Naive thymus-derived CD4-positive, alpha-beta T cell (primary cell): ENCODE results near the gene CDH12. TPM values are rescaled to one million over a fixed set of nuclear protein-coding genes. Genes with fewer than 3 reads are reported as not detected.

ENCODE experiments used
- ATAC-seq: fragments of 150-1000 bp; cut with Tn5 transposase; 2 replicates; pipeline ENCODE4 v1.10.0; 2021; ENCODE audit warnings: mild to moderate bottlenecking, moderate library complexity
- CTCF ChIA-PET: fragments of 350-600 bp; sonication (Branson Sonifier 250); formaldehyde crosslinking; loops from one replicate; lab custom pipeline; 2021; ENCODE audit warnings: antibody characterized with exemption; lab: Charles Lee
- POLR2A ChIA-PET: fragments of 350-600 bp; sonication (Branson Sonifier 250); formaldehyde crosslinking; loops from one replicate; lab custom pipeline; 2021; ENCODE audit warnings: antibody characterized with exemption, inconsistent platforms; lab: Charles Lee
- DNase-seq, 9 donors: peaks; one replicate each; pipeline versions ENCODE4 v3.0.0 to v3.0.0-alpha.2; 2020 to 2022; ENCODE audit warnings: mixed read lengths in 1 of 9
- H3K27ac ChIP-seq: one replicate; pipeline ENCODE4 v1.7.0; 2013; ENCODE audit warnings: mild to moderate bottlenecking, low read depth, low read length, moderate library complexity
- H3K27me3 ChIP-seq, 2 donors: one replicate each; pipeline ENCODE4 v1.7.0; 2013; ENCODE audit warnings: low read length in 2 of 2, mild to moderate bottlenecking in 2 of 2, moderate library complexity in 2 of 2; ENCODE audit not compliant: control insufficient read depth in 2 of 2, insufficient read depth in 2 of 2
- H3K36me3 ChIP-seq, 3 experiments: 1 replicate in 2 of 3; 2 replicates in 1 of 3; pipeline ENCODE4 v1.7.0; 2013; ENCODE audit warnings: low read length in 3 of 3, mild to moderate bottlenecking in 3 of 3, moderate library complexity in 1 of 3; ENCODE audit not compliant: insufficient read depth in 3 of 3, control insufficient read depth in 2 of 3
- H3K4me1 ChIP-seq, 2 donors: one replicate each; pipeline ENCODE4 v1.7.0; 2013; ENCODE audit warnings: low read length in 2 of 2, mild to moderate bottlenecking in 2 of 2, moderate library complexity in 1 of 2; ENCODE audit not compliant: control insufficient read depth in 2 of 2, insufficient read depth in 2 of 2
- H3K4me3 ChIP-seq: 2 replicates; pipeline ENCODE4 v1.7.0; 2013; ENCODE audit warnings: mild to moderate bottlenecking, low read length
- H3K9me3 ChIP-seq, 3 experiments: 1 replicate in 2 of 3; 2 replicates in 1 of 3; pipeline ENCODE4 v1.7.0; 2013; ENCODE audit warnings: low read length in 3 of 3; ENCODE audit not compliant: control insufficient read depth in 2 of 3
- H3K27ac Mint-ChIP-seq, 9 donors: one replicate each; pipeline ENCODE4 v1.8.0; 2020 to 2022; ENCODE audit warnings: mixed read lengths in 9 of 9, mild to moderate bottlenecking in 8 of 9, moderate library complexity in 5 of 9, inconsistent platforms in 2 of 9
- H3K27me3 Mint-ChIP-seq, 5 donors: one replicate each; pipeline ENCODE4 v1.8.0; 2021 to 2022; ENCODE audit warnings: mixed read lengths in 5 of 5, mild to moderate bottlenecking in 1 of 5
- H3K36me3 Mint-ChIP-seq, 5 donors: one replicate each; pipeline ENCODE4 v1.8.0; 2020 to 2022; ENCODE audit warnings: mixed read lengths in 5 of 5, mild to moderate bottlenecking in 3 of 5, inconsistent platforms in 1 of 5
- H3K4me1 Mint-ChIP-seq, 7 donors: one replicate each; pipeline ENCODE4 v1.8.0; 2020 to 2022; ENCODE audit warnings: mixed read lengths in 7 of 7, mild to moderate bottlenecking in 3 of 7, inconsistent platforms in 1 of 7
- H3K4me3 Mint-ChIP-seq, 10 donors: one replicate each; pipeline ENCODE4 v1.8.0; 2020 to 2022; ENCODE audit warnings: mild to moderate bottlenecking in 10 of 10, mixed read lengths in 10 of 10, moderate library complexity in 6 of 10, inconsistent platforms in 2 of 10
- H3K9me3 Mint-ChIP-seq, 11 donors: one replicate each; pipeline ENCODE4 v1.8.0; 2020 to 2022; ENCODE audit warnings: mixed read lengths in 11 of 11, mild to moderate bottlenecking in 4 of 11, inconsistent platforms in 1 of 11, moderate library complexity in 1 of 11
- intact Hi-C, 2 donors: fragments of 100-400 bp; cut with micrococcal nuclease; formaldehyde crosslinking; loops; one replicate each; pipeline ENCODE4 v1.15.1; 2023
- polyA plus RNA-seq, 2 donors: library from polyadenylated mRNA; unstranded; fragments of 300-500 nt; fragmentation: Illumina TruSeq; gene quantifications; one replicate each; pipeline ENCODE4 v1.2.3, GENCODE V29; 2021
- total RNA-seq, 6 experiments: library from RNA in 5 of 6; stranded (reverse) in 5 of 6; gene quantifications; 1 replicate in 5 of 6; 2 replicates in 1 of 6; pipeline ENCODE4 v1.2.3 and lab custom pipeline; 2021 to 2026

The CDH12 gene
- total RNA-seq (not detected), polyA plus RNA-seq (not detected), total RNA-seq (lab: John Stamatoyannopoulos, UW) (not detected)

GRCh38 chr5:22852807-22853660, at the start of gene CDH12:
Gene CDH12 (minus strand): TSS chr5:22853344.
- Mint-ChIP-seq H3K36me3 (no peaks in the 10 kb centered on the region), H3K4me1 (peaks cover 0 to 17% (median 14%) of the 10 kb centered on the region in 7 donors), H3K9me3 (peaks cover 0 to 20% (median 0%) of the 10 kb centered on the region in 11 donors), H3K27me3 (peaks cover 0 to 5% (median 0%) of the 10 kb centered on the region in 5 donors), H3K27ac (peak within 1 kb of the TSS in 2 of 9 donors; percentile 33 to 36), H3K4me3 (peak within 1 kb of the TSS; percentile 42 to 81 (median 69))
- no peaks in the 10 kb centered on the region for H3K27me3 ChIP-seq
- H3K4me3 ChIP-seq: no peak within 1 kb of the TSS
- ChIA-PET CTCF (no interaction called here), POLR2A (no interaction called here)
- DNase-seq (peak in 2 of 9 donors; percentile 4 to 6), ATAC-seq (no peak)
- no peaks in the 10 kb centered on the region for H3K36me3 ChIP-seq
- H3K27ac ChIP-seq: no peak within 1 kb of the TSS
- intact Hi-C loops: no loop called here
- H3K4me1 ChIP-seq: no peaks in the 10 kb centered on the region
- no peaks in the 10 kb centered on the region for H3K9me3 ChIP-seq

- H3K36me3 ChIP-seq: no peaks in the 10 kb centered on the region
- no peak overlapping the region for H3K27ac ChIP-seq
- H3K4me3 Mint-ChIP-seq: no peak overlapping the region
- peaks cover 0 to 8% (median 2%) of the 10 kb centered on the region in 11 donors for H3K9me3 Mint-ChIP-seq
- DNase-seq: no peak
- POLR2A ChIA-PET: no interaction called here
- no peak overlapping the region for H3K27ac Mint-ChIP-seq
- H3K4me1 Mint-ChIP-seq: no peaks in the 10 kb centered on the region
- no peaks in the 10 kb centered on the region for H3K4me1 ChIP-seq
- no peak for ATAC-seq
- CTCF ChIA-PET: no interaction called here
- intact Hi-C loops: no loop called here
- no peaks in the 10 kb centered on the region for H3K36me3 Mint-ChIP-seq
- no peaks in the 10 kb centered on the region for H3K27me3 ChIP-seq
- H3K4me3 ChIP-seq: no peak overlapping the region
- no peaks in the 10 kb centered on the region for H3K27me3 Mint-ChIP-seq
- H3K9me3 ChIP-seq: no peaks in the 10 kb centered on the region
These were observed 48.7 kb upstream of the CDH12 start for GRCh38 chr5:22901885-22902284.

- H3K36me3 ChIP-seq: no peaks in the 10 kb centered on the region
- Mint-ChIP-seq H3K4me3 (no peak overlapping the region), H3K36me3 (no peaks in the 10 kb centered on the region), H3K27me3 (no peaks in the 10 kb centered on the region), H3K9me3 (peaks cover 0 to 8% (median 4%) of the 10 kb centered on the region in 11 donors), H3K4me1 (no peaks in the 10 kb centered on the region), H3K27ac (no peak overlapping the region)
- no peaks in the 10 kb centered on the region for H3K27me3 ChIP-seq
- DNase-seq (no peak), ATAC-seq (no peak)
- intact Hi-C loops: no loop called here
- no peak overlapping the region for H3K4me3 ChIP-seq
- ChIA-PET POLR2A (no interaction called here), CTCF (no interaction called here)
- no peak overlapping the region for H3K27ac ChIP-seq
- no peaks in the 10 kb centered on the region for H3K9me3 ChIP-seq
- no peaks in the 10 kb centered on the region for H3K4me1 ChIP-seq
These were observed 47.7 kb upstream of the CDH12 start for GRCh38 chr5:22900801-22901310.

GRCh38 chr5:22899341-22899740, 46.2 kb upstream of the CDH12 start:
- Histone ChIP-seq H3K36me3 (no peaks in the 10 kb centered on the region), H3K4me3 (no peak overlapping the region), H3K27me3 (no peaks in the 10 kb centered on the region), H3K9me3 (no peaks in the 10 kb centered on the region), H3K27ac (no peak overlapping the region), H3K4me1 (no peaks in the 10 kb centered on the region)
- H3K9me3 Mint-ChIP-seq: peaks cover 0 to 11% (median 4%) of the 10 kb centered on the region in 11 donors
- no peaks in the 10 kb centered on the region for H3K4me1 Mint-ChIP-seq
- no peak for ATAC-seq
- no peak overlapping the region for H3K4me3 Mint-ChIP-seq
- H3K27me3 Mint-ChIP-seq: no peaks in the 10 kb centered on the region
- POLR2A ChIA-PET: no interaction called here
- DNase-seq: no peak
- CTCF ChIA-PET: no interaction called here
- H3K27ac Mint-ChIP-seq: no peak overlapping the region
- intact Hi-C loops: no loop called here
- H3K36me3 Mint-ChIP-seq: no peaks in the 10 kb centered on the region

- Histone ChIP-seq H3K4me3 (no peak overlapping the region), H3K9me3 (no peaks in the 10 kb centered on the region), H3K27me3 (no peaks in the 10 kb centered on the region), H3K27ac (no peak overlapping the region), H3K4me1 (no peaks in the 10 kb centered on the region), H3K36me3 (no peaks in the 10 kb centered on the region)
- Mint-ChIP-seq H3K4me1 (no peaks in the 10 kb centered on the region), H3K4me3 (no peak overlapping the region), H3K9me3 (peaks cover 0 to 15% (median 7%) of the 10 kb centered on the region in 11 donors), H3K27me3 (no peaks in the 10 kb centered on the region), H3K36me3 (no peaks in the 10 kb centered on the region), H3K27ac (no peak overlapping the region)
- ATAC-seq (no peak), DNase-seq (no peak)
- CTCF ChIA-PET: no interaction called here
- intact Hi-C loops: no loop called here
- POLR2A ChIA-PET: no interaction called here
These were observed 43.0 kb upstream of the CDH12 start for GRCh38 chr5:22896152-22896551.

- intact Hi-C loops: no loop called here
- no peak overlapping the region for H3K27ac Mint-ChIP-seq
These were observed 39.3 kb upstream of the CDH12 start for GRCh38 chr5:22892441-22892840.

More at GRCh38 chr5:22892441-22892840, 39.3 kb upstream of the CDH12 start:
- Mint-ChIP-seq H3K4me1 (no peaks in the 10 kb centered on the region), H3K9me3 (peaks cover 0 to 25% (median 6%) of the 10 kb centered on the region in 11 donors), H3K4me3 (no peak overlapping the region), H3K27me3 (no peaks in the 10 kb centered on the region), H3K36me3 (no peaks in the 10 kb centered on the region)
- Histone ChIP-seq H3K4me3 (no peak overlapping the region), H3K27ac (no peak overlapping the region), H3K27me3 (no peaks in the 10 kb centered on the region), H3K36me3 (no peaks in the 10 kb centered on the region), H3K4me1 (no peaks in the 10 kb centered on the region), H3K9me3 (no peaks in the 10 kb centered on the region)
- ChIA-PET CTCF (no interaction called here), POLR2A (no interaction called here)
- ATAC-seq (no peak), DNase-seq (no peak)
